ENCODE measurements around the gene MOB3B.

Gene MOB3B

DNA sequence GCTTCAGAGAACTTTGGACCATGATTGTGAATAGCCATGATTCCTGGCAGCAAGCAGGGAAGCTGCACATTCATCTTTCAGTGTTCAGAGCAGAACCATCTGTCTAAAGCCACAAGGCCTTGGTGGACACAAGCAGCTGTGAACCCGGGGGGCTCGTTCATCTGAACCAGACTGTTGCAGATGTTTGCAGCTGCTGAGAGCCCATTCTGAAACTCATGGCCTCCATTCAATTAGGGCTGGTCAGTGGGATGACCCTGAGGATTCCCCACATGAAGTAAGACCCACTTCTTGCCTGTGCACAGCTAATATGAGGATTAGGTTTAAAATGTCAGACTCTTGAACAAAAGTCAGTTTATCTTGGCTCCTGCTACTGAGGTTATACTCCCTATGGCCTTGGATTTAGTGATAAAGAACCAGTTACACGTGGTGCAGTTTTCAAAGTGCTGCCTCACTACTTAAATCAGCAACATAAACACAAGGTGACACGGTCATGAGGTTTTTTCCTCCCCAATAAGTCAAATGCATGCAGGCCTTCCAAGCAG, 115.3 kb downstream of the MOB3B start:
- DNase-seq: no peak

DNA sequence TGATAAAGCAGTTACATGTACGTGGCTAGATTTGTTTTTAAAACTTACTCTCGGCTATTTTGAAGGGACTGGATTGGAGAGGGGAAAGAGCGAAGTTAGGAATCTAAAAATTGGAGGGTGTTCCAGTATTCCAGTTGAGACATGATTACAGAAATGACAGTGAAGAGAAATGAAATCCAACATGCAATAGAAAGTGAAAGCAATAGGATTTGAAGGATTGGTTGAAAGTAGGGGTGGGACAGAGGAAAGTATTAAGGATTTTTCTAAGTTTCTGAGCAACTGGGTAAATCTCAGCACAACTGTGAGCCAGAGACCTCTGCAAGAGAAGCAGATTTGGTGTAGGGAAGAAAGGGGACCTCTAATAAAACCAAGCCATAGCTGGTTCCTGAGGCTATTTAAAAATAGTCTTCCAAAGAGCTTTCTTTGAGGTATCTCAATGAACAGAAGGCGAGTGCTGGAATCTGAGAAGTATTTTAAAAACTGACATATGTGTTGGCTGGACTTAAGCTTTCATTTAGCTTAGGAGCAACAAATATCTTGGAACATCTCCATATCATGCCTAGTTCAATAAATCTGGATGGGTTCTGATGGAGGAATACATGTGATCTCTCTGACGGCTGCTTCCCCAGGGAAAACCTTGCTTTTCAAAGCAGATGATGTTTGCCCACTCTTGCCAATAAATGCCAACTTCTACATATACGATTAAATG, 115.9 kb downstream of the MOB3B start:
- no peak for DNase-seq

DNA sequence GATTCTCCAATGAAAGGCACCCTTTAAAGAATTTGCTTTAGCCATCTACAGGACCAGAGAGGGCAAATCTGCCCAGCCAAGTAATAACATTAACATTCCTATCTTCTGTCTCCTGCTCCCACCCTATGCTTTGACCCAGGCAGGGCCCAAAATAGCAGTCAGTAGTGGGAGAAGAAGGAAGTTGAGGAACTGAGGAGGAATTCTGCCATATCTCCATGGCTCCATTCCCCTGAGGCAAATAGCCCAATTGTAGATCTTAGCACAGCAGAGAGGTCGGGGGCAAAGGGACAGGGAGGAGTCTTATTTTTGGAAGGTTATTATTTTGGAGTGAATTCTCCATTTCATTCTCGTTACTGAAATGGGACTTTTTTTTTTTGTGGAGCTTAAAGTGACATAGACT, 116.7 kb downstream of the MOB3B start:
- no peak for DNase-seq

DNA sequence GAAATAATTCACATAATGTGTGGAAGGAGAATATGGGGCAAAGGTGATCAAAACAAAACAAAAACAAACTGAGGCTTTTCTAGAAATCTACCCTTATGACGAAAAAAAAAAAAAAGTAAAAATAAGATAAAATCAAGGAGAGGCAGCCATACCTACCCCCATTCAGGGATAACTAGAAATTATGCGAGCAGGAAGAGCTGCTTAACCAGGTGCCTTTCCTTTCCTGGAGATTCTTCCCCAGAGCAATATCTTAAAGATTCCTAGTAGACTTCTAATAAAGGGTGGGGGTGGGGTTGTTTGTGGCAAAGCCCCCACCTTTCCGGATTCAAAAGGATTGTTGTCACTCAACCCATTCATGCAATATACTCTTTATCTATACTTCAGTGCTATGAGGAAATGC, 117.5 kb downstream of the MOB3B start:
- no peak for DNase-seq

DNA sequence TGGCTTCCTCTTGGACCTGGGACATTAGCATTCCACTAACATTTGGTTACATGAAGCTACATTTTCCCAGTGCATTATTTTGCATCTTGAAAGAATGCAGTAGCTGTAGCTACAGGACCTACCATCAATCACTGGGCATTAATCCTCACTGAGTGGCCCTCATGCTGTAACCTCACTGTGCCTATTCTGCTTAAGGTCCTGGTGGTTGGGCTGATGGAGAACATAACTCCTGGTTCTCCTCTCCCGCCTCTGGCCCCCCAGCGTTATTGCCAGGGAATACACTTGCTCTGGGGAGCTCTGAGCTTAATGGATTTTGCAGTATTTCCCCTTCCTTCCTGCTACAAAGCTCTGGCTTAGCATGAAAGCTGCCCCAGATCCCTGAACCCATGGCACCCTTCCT, 121.1 kb downstream of the MOB3B start:
- no peak for DNase-seq

DNA sequence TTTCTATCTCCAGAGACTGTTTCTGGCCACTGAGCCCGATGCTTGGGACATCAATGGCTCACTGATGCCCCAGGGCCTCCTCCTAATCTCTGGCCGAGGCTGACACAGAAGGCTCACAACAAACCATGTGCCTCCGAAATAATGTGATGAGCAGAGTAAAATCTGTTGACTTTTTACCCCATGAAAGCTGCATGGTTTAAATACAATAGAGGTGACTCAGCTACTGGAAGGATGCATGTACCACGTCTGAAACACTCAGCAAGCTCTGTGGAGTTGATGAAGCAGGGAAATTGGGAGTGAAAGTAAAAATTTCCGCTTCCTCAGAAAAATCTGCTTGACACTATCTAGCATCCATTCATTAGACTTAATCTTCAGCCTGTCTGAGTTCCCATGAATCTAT, 121.6 kb downstream of the MOB3B start:
- DNase-seq: no peak

DNA sequence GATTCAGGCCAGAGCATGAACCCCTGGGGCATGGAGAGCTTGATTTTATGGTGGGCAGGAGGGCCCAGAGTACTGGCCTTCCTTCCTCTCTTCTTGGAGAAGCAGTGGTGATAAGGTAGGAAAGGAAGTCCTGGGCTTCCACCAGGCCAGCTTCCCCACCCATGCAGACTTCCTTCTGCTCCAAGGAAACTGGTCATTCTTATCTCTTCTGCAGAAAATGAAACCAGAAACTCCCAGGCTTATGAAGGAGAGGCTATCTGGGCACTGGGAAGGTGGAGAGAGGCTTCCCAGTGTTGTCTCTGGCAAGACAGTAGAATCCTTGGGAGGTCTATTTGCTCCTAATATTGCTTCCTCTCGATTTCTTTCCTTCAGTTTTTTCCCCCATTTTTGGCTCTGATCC, 122.1 kb downstream of the MOB3B start:
- DNase-seq: no peak

DNA sequence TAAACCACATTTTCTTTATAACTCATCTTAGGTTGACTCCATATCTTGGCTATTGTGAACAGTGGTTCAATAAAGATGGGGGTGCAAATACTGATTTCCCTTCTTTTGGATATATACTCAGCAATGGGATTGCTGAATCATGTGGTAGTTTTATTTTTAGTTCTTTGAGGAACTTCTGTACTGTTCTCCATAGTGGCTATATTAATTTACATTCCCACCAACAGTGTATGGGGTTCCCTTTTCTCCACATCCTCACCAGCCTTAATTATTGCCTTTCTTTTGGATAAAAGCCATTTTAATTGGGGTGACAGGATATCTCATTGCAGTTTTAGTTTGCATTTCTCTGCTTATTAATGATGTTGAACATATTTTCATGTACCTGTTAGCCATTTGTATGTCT, 125.0 kb downstream of the MOB3B start:
- no peak for DNase-seq

DNA sequence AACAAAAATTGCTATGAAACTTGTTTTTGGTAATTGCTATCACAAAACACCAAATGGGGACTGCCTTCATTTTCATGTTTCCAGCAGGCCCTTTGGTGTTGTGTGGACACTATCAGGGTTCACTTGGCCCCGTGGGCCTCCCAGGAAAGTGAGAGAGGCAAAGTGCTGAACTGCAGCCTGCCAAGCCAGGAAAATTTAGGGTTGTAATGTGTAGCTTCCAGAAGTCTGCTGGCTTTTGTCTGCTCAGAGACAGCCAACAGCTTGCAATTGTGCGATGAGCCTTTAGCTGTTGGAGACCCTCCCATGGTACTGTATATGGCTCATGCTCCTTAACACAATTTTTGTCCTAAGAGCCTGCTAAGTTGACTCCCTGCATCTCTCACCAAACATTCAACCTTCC, 127.0 kb downstream of the MOB3B start:
- no peak for DNase-seq

DNA sequence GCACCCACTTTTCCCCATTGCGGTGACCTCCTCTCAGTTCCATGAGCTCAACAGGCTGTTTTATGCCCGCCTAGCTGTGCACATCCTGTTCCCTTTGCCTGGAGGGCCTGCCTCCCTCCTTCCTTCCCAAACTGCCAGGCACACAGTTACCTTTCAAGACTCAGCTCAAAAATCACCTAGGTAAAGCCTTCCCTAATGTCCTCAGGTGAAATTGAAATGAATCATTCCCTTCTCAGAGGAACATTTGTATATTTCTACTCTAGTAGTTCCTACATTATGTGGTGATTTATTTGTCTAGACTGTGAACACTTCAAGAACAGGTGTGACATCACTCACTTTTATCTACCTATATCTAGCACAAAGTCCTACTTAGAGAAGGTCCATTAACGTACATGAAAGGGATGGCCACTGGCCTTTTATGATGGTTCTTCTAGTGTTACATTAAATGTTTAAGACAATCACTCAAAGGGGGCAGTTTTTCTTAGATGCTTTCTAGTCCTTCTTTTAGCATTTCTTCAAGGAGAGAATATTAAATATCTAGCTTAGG, 129.2 kb downstream of the MOB3B start:
- no peak for DNase-seq

DNA sequence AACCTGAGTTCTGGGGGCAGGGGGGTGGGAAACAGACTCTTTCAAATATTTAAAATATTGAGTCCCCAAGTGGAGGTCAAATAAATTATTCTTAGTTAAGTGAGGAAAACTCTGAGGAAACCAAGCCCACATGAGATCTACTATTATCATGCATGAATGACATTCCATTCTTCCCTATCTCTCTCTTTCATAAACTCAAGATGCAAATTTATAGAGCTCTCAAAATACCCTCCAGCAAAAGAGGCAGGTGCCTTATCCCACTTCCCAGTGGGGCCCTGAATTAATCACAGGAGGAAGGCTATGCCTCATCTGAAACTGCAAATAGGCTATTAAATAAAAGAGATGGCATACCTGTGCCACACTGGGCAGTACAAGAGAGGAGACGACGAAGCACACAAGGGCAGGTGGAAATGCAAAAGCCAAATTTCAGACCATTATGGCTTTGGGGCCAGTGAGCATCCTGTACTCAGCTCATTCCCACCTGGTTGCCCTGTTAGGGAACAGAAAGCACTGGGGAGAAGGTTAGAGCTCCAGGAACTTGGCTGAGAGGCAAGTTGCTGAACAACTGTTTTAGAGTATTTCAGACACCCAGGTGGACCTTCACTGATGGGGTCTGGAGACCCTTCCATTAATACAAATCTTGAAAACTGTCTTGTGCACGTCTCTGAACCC, 130.5 kb downstream of the MOB3B start:
- DNase-seq: no peak

DNA sequence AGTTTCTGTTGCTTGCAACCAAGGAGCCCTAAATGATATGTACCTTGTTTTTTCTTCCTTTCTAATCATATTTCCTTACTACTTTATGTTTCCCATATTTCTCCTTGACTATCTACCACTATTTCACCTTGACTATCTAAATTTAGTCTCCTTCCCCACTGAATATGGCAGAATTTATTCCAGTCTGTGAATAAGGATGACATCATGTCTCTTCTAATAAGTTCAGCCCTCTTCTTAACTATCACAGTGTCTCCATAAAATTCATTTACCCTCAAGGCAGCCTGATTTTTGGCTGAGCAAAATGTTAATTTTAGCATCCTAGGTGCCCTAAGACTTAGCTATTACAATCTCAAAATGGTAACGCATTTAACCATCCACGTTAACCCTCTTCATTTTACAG, 133.1 kb downstream of the MOB3B start:
- no peak for DNase-seq

DNA sequence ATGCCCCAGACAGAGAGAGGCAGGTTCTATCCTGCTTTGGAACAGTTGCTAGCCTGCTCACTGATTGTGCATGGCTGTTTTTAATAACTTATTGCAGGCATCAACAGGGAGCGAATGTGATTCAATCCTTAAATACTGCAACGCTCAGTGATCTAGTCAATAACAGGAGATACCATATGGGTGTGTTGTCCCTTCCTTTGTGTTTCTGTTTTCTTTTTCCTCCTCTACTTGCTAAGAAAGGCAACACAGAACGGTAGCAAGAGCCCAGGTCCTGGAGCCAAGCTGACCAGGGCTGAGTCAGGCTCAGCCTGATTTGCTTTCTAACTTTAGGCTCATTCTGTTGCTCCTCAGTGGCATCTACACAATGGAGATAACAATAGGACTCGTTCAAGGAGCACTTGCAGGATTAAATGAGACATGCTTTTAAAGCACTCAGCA, 134.1 kb downstream of the MOB3B start:
- no peak for DNase-seq

DNA sequence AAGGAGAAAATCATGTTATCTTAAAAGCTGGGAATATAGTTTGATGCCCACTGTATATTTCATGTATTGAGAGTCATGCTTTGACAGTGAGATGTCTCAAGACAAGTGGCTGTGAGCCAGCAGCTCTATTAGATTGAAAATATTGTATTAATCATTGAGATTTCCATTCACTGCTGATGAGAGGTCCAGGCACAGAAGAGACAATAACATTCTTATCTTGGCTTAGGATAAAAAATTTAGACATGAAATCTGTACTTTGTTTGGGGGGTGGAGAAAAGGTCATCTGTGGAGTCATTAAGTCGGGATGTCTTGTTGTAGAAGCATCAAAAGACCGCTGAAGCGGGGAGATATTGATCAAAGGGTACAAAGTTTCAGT, 134.8 kb downstream of the MOB3B start:
- no peak for DNase-seq

DNA sequence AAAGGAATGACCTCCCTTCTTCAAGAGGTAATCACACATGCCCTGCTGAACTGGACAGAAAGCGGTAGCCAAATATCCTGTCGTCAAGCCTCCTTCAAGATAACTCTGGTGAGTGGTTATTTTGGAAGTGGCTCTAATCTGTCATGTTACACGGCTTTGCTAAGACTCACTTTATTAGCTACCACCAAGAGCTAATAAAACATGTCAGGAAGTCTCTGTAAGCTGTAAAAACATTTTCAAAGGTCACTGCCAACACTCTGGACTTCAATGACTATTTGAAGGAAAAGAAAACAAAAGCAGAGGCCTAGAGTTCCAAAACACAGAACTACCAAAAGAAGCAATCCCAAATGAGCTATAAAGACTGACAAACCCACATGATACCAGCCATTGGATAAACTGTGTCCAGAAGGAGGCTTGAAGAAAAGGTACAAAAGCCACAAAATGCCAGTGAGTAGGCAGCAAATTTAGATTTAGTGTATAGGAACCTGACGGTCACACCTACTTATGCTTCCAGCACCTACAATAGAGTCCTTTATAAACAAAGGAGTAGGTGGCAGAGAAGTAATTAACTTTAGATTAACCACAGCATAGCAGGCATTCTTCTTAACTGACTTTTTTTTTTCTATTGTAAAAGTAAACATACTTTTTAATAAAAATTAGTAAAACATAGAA, 135.3 kb downstream of the MOB3B start:
- DNase-seq: no peak

DNA sequence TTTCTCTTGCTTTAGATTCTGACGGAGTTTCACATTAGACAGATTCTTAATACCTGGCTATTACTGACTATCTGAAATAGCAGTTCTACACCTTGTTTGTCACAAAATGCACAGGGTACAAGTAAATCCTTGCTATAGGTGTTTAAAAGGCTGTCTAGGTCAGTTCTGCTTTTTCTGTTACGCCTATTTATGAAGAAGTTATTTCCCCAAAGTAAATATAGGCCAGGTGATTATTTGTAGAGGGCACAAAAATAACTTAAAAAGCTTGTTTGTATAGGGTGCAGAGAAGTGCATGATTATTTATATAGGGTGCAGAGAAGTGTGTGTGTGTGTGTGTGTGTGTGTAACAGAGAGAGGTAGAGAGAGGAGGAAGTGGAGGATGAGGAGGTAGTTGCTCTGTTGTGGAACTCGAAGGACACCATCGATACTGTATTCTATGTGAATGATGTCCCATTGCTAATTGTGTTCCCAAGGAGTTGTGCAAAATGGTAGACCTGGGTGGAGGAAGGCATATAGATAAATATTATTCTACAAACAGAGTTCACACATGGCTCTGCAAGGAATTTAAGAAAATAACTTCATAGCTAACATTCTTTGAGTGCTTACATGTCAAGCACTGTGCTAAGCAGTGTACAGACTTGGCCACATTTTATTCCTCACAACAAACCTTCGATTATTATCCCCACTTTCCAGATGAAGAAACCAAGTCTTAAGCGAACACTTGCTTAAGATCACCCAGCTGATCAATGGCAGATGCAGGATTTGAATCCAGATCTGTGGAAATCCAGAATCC, 136.4 kb downstream of the MOB3B start:
- no peak for DNase-seq

DNA sequence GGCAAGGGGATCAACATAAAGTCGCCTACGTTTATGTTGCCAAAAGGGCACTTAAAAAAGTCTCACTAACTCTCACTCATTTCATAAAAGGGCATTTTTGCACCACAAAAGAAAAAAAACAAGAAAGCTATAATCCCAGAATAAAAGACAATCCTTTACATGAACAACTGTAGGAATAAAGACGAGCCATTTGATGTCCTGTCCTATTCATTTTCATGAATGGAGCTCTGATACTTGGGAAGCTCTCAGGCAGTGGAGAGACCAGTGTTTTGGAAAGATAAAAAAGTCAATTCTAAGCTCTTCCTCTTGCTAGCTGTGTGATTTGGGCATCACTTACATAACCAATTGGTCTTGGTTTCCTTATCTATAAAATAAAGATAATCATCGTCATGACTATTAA, 137.2 kb downstream of the MOB3B start:
- DNase-seq: no peak

DNA sequence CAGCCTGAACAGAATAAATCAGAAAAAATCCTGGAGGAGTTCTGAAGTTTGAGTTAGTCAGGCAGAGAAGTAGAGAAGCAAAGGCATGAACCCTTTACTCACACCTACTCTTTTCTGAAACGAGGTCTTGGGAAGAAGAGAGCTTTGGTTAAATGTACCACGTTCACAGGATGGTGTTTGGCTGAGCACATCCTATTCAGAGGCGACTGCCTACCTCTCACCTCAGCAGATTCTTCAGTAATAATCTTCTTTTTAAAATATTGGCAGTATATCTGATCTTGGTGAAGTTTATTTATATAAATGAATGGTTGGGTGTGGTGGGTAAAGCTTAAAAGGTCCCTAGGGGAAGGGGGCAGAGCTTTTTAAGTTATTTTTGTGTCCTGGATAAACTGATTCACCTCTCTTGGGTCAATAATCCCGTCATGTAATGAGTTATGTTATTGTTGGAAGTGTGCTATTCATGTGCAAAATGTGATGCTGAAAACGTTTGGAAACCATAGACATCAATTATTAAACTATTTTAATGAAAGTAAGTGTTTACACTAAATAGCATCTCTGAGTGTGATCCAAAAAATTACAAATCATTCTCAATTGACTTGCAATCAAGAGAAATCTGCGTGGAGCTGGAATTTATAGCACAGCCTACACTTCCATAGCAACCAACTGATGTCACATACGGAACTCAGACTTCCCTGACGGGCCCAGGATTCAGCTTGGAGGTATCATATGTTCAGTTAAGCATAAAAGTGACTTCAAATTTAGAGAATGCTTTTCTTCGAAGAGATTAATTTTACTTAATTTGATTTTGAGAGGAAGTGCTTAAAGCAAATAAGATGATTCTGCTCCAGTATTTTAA, 138.3 kb downstream of the MOB3B start:
- DNase-seq: no peak

DNA sequence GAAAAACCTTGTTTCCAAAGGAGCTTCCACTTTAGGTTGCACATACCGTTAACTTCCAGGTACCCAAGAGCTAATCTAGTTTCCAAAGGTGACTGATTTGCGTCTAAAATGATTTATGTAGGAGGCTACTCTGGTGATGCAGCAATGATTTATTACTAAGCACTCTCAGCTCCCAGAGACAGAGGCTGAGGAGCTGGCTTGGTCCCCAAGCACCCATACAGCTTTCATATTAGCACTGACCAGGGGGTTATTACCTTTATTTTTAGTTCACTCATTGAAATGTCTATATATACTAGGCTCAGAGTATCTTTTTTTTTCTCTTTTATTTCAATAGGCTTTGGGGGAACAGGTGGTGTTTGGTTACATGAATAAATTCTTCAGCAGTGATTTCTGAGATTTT, 141.5 kb downstream of the MOB3B start:
- no peak for DNase-seq

DNA sequence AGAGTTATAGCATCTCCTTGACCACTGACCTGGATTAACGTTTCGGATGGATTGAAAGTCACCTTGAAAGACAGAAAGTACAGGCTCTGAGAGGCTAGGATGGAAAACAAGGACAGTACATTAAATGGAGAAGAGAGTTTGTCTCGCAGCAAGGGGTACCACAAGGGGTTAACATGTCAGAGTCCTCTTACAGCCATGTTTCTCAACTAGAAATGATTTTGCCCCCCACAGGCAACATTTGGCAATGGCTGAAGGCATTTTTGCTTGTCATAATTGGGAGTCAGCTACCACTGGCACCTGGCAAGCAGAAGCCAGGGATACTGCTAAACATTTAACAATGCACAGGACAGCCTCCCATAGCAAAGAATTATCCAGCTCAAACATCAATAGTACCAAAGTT, 141.9 kb downstream of the MOB3B start:
- no peak for DNase-seq

DNA sequence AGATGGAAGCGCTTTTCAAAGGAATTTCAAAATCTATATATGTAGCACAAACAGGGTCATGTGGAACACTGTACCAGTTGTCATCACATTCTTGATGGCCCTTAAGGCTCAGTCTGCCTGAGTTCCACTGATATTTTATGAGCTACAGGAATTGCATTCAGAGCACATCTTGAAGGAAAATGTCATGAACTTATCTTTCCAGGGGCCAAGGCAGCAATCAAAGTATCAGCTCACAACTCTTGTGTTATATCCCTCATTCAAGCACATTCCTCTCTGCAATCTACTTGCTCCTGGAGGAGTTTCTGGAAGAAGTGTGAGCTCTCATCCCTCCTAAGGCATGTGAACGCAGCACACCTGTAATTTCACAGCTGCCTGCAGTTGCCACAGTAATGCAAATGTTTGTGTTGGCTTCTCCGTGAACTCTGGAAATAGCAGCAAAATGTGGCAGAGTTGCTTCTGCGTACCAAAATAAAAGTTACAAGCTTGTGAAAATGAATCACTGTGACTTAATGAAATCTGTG, 143.0 kb downstream of the MOB3B start:
- no peak for DNase-seq
